Measurements from ENCODE around the gene DMGDH. TPM values are rescaled to one million over a fixed set of nuclear protein-coding genes. Genes with fewer than 3 reads are reported as not detected.
"Not testable (repeated sequence)": the region's sequence is repeated elsewhere in the genome, so short reads cannot be mapped to it uniquely, and the experiment has no call there.

Gene DMGDH
- polyA plus RNA-seq, 10 donors = 1.8 to 4.3 (median 2.4) TPM

DNA sequence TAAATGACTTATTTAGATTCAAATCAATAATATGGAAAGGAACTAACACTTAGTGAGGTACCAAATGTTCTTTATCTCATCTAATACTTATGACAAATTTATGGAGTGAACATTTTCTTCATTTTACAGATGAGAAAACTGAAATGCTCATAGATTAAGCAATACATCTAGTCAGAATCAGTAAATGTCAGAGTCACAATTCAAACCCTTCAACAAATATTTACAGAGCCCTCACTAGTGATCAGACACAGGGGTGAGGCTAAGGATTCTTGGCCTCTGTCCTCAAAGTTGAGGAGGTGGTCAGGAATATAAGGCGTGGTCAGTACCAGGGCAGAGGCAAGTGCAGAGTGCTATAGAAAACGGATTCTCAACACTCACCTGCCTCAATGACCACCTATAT, 54.8 kb downstream of the DMGDH start:
- DNase-seq = no peak

DNA sequence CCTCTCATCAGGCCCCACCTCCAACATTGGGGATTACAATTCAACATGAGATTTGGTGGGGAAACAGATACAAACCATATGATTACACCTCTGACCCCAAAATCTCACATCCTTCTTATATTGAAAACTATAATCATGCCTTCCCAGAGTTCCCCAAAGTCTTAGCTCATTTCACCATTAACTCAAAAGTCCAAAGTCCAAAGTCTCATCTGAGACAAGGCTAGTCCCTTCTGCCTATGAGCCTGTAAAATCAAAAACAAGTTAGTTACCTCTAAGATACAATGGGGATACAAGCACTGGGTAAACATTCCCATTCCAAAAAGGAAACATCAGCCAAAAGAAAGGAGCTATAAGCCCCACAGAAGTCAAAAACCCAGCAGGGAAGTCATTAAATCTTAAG, 57.6 kb downstream of the DMGDH start:
- no peak for DNase-seq

- DNase-seq = peak in 1 of 3 donors; percentile 73
These were observed 58.1 kb downstream of the DMGDH start for GRCh38 chr5:79011219-79011836.

GRCh38 chr5:79008362-79008761, 61.1 kb downstream of the DMGDH start:
- no peak for DNase-seq

GRCh38 chr5:79007872-79008271, 61.6 kb downstream of the DMGDH start:
- DNase-seq = no peak

GRCh38 chr5:79005936-79006631, 63.4 kb downstream of the DMGDH start:
- DNase-seq = no peak

DNA sequence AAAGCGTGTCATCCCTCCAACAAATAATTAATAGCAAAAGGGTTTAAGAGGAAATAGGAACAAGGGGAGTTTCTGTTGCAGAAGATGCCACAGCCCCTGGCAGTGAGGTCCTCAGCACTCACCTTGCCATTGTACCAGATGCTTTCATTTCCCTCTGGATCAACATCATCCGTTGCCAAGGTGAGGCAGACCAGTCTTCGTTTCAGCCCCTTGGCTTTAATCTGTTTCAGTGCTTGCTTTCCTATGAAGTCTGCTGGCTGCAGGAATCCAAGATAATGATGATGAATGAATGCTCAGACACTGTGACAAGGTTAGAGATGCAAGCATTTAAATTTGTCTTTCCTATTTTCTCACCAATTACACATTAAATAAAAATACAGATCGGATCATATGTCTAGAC, 64.3 kb downstream of the DMGDH start:
- no peak for DNase-seq

GRCh38 chr5:79002374-79002773, 67.1 kb downstream of the DMGDH start:
- no peak for DNase-seq

- no peak for DNase-seq
These were observed 68.0 kb downstream of the DMGDH start for GRCh38 chr5:79001471-79001870.

DNA sequence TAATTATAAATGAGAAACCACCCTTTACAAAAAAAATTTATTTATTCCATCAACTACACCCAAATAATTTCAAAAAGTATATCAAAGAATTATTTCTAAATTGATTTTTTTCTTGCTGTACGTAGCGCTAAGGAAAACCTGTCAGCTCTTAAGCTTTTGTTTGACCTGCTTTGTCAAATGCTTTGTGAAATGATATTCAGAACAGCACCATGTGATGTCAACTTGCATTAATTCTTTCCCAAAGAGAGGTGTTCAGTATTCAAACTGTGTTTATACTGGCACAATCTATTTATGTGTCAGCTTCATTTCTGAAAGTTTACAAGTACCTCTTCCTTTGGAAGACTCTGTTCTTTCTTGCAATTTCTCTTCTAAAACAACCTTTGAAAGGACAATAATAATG, 72.4 kb downstream of the DMGDH start:
- no peak for DNase-seq

GRCh38 chr5:78995521-78996007, 73.9 kb downstream of the DMGDH start:
- no peak for DNase-seq

DNA sequence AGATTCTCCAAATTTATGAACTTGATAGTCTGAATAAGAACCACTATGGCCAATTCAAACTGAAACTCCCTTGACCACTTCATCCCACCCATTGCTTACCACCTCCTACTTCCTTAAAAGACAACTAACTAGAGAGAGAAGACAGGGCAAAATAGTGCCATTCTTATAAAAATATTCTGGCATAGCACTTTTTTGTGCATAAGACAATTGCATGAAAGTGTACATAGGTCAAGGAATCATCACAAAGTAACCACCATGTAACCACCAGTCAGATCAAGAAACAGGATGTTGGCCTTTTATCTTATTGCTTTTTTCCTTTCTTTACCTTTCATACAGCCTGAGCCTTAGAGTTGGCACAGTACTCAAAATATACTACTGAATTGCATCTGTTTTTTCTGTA, 76.3 kb downstream of the DMGDH start:
- DNase-seq = no peak

DNA sequence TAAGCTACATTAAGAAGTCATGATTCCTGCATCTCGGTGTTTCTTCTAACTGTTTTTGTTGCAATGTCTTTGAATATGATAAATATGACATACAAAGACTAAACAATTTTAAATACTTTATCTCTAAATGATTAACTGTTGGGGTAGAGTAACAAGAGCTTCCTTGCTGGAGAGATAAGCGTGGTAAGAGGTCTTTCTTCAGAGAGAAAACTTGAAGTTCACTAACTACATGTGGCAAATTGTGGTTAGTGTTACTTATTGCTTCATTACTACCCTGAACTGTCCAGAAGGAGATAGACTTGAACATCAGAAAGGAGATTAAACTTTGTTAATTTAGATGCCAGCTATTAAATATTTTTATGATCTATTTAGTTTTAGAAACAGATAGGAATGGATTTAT, 77.3 kb downstream of the DMGDH start:
- no peak for DNase-seq

GRCh38 chr5:78989080-78989479, 80.4 kb downstream of the DMGDH start:
- DNase-seq = no peak

DNA sequence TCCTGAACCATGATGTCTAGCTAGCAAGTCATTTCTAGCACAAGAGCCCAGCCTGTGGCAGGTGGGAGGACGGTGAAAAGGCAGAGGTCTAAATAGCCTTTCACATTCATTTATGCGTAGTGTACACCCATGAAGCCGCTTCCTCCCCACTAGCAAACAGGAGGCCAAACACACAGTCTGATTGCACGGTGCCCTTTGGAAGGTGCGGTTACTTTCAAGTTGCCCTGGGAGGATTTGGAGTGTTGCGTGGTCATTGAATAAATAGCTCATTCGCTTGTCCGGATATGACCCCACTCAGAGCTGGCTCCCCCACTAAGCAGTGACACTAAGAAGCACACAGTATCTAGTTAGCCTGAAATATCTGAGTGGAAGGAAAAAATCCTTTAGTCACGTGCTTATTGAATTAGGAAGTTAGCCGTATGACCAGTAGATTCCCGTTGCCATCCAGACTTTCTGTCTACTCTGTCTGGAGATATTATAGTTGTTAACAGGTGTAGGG, 83.7 kb downstream of the DMGDH start:
- peak in 1 of 3 donors; percentile 61 for DNase-seq

DNA sequence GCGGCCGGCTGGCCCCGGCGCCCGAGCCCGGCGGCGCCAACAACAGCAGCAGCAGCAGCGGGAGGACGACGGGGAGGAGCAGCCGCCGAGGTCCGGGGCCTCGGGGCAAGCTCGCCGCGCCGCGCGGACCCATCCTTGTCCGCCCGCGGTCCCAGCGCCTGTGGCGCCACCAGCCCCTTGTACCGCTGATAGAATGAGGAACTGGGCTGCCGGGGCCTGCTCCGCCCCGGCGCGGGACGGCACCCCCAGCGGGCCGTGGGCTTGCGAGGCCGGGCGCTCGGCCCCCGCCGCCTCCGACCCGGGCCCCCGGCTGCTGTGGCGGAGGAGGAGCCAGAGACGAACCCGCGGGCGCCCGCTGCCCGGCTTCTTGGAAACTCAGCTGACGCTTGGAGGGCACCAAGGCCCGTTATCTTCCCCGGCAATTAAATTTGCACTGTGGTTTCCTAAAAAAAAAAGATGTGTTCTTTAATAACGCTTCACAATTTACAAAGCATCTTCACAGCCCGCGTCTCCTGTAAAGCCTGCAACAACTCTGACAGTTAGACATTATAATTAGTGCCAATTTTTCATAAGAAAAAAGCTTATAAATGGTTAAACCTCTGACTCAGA, 84.3 kb downstream of the DMGDH start, which contains the start of gene ARSB:
ARSB (minus strand) TSS at position 195 of the 609 bp plus-strand sequence; CDS start at position 133, 62 bp downstream.
- DNase-seq = peak in 2 of 3 donors; percentile 33 to 71

DNA sequence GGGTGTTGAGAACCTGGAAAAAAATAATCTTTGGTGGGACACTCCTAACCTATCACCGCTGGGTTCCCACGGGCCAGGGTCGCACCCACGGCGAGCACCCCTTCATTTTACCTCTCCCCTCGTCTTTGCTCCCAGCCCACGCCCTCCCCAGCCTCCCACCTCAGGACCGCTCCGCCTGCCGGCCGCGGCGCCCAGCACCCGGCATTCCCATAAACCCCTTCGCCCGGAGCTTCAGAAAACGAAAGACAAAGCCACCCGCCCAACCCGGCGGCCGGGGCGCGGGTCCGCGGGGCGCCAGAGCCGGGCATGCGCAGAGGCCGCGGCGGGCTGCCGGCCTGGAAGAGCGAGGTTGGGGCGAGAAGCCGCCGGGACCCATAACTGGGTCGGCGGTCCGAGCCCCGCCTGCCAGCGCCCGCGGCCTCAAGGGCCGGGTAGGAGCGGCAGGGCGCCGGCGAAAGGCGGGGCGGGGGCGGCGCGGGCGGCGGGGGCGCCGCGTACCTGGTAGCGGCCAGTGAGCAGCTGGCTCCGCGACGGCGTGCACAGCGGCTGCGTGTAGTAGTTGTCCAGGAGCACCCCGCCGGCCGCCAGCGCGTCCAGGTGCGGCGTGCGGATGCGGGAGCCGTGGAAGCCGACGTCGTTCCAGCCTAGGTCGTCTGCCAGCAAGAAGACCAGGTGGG, 84.9 kb downstream of the DMGDH start:
- peak; percentile 89 to 95 (median 91) for DNase-seq

- DNase-seq = no peak
These were observed 85.7 kb downstream of the DMGDH start for GRCh38 chr5:78983601-78984438.

DNA sequence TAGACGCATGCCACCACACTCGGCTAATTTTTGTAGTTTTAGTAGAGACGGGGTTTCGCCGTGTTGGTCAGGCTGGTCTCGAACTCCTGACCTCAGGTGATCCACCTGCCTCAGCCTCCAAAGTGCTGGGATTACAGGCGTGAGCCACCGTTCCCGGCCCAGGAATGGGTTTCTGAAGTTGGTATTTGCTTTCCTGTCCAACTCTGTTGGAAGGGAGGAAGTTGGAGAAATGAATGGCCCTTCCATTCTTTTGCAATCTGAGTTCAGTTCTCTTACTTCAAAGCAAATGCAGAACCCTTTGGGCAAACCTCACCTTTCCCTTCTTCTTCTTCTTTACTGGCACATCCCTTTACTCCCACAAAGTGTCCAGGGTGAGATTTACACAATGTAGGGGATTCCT, 86.3 kb downstream of the DMGDH start:
- not testable (repeated sequence) for DNase-seq

DNA sequence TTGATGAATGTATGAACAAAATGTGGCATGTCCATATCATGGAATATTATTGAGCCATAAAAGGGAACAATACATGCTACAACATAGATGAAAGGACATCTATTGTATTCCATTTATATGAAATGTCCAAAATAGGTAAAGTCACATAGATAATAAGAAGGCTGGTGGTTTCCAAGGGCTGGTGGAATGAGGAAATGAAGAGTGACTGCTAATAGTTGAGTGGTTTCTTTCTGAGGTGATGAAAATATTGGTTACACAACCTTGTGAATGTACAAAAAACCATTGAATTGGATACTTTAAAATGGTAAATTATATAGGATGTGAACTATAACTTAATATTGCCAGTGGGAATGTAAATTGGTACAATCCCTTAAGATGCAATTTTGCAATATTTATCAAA, 89.6 kb downstream of the DMGDH start:
- DNase-seq = no peak

DNA sequence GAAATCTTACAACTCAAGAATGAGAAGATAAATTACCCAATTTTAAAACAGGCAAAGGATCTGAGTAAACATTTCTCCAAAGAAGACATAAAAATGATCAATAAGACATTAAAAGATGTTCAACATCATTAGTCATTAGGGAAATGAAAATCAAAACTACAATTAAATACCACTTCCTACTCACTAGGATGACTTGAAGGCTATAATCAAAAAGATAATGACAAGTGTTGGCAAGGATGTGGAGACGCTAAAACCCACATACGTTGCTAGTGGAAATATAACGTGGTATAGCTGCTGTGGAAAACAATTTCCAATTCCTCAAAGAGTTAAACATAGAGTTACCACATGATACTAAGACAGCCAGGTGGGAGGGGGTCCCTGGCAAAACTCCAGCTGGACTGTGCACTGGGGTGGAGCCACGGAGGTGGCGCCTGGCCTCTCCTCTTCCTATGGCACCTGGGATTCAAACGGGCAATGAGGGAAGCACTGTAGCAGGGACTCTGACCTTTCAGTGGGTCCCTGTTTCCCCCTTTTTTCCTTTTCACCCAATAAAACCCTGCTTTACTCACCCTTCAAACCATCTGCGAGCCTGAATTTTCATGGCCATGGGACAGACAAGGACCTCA, 90.2 kb downstream of the DMGDH start:
- no peak for DNase-seq
